Vagina (tissue), 2 donors: ENCODE measurements around the gene FRMD4A.

ENCODE experiments used
- CTCF ChIP-seq, 3 experiments: fragments of 450-650 bp in 2 of 3; fragments of 200-600 bp in 1 of 3; sonication (generic) in 1 of 3; IDR thresholded peaks; one replicate each; pipeline ENCODE4 v1.5.1; 2017 to 2019; ENCODE audit warnings: antibody characterized with exemption in 3 of 3, mild to moderate bottlenecking in 2 of 3, moderate library complexity in 2 of 3
- POLR2A ChIP-seq, 2 donors: fragments of 450-650 bp; IDR thresholded peaks; one replicate each; pipeline ENCODE4 v1.6.1; 2017; ENCODE audit warnings: antibody characterized with exemption in 2 of 2, mild to moderate bottlenecking in 2 of 2, moderate library complexity in 2 of 2
- POLR2AphosphoS5 ChIP-seq, 2 donors: sonication (generic); formaldehyde crosslinking; IDR thresholded peaks; one replicate each; pipeline ENCODE4 v1.9.0; 2017; ENCODE audit warnings: antibody characterized with exemption in 2 of 2, mild to moderate bottlenecking in 2 of 2, low read depth in 1 of 2; ENCODE audit not compliant: insufficient read depth in 1 of 2

GRCh38 chr10:14180911-14181566 is 149.7 kb downstream of the FRMD4A start:
- TF ChIP-seq CTCF (IDR thresholded peaks at IDR 0.05), result no peak
- TF ChIP-seq POLR2A (IDR thresholded peaks at IDR 0.05), result no peak
- TF ChIP-seq POLR2AphosphoS5 (IDR thresholded peaks at IDR 0.05; ENCODE audit: insufficient read depth in 1 of 2, low read depth in 1 of 2), result no peak
